ENCODE results near the gene PAOX. TPM values are rescaled to one million over a fixed set of nuclear protein-coding genes. Genes with fewer than 3 reads are reported as not detected.

The PAOX gene
- total and polyA plus RNA-seq, 9 of the 15 experiments (the other 6 are each of a cell fraction or from before 2014, with no cell fraction given), result 0.80 to 6.4 (median 2.6) TPM

DNA sequence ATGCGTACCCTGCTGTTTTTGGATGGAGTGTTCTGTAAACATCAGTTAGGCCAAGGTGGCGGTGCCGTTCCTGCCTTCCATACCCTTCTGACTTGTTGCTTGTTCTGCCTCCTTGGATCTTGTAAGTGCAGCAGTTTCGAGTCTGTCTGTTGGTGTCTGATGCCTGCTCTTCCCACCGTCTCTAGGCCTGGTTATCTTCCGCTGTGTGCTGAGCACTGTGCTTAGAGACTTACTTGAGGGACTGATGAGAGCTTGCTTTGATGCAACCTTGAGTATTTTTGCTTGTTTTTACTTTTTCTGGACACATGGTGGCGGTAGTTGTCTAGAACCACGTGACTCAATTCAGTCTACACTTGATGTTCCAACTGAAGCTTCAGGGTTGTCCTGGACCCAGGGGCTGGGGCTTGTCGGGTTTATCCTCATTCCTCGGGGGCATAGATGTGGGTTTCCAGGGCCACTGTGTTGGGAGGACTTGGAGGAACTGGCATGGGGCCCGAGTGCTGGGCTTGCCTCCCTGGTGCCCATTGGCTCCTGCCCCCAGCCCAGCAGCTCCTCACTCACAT lies 59.7 kb downstream of the PAOX start (continued):
- TF ChIP-seq RAD51 (IDR thresholded peaks at IDR 0.05; ENCODE audit: borderline replicate concordance, low read depth), result peak; percentile 93
- no peak for TF ChIP-seq ZHX1 (conservative IDR thresholded peaks at IDR 0.05; ENCODE audit: low read length)
- no peak for TF ChIP-seq ARNT (IDR thresholded peaks at IDR 0.05)
- TF ChIP-seq KLF16 (IDR thresholded peaks at IDR 0.05), result 0 out of 2 replicates have a peak, but pooled peaks have one; percentile 20
- TF ChIP-seq KAT7 (CRISPR knock-in tag; IDR thresholded peaks at IDR 0.05; ENCODE audit: borderline replicate concordance), result no peak
- no peak for TF ChIP-seq ARID1B (IDR thresholded peaks at IDR 0.05)
- no peak for TF ChIP-seq LARP7 (IDR thresholded peaks at IDR 0.05)
- no peak for TF ChIP-seq FOSL1 (tag; conservative IDR thresholded peaks at IDR 0.05)
- TF ChIP-seq ZNF224 (CRISPR knock-in tag; IDR thresholded peaks at IDR 0.05), result no peak
- TF ChIP-seq XRCC3 (IDR thresholded peaks at IDR 0.05), result no peak
- no peak for TF ChIP-seq ZBTB49 (CRISPR knock-in tag; IDR thresholded peaks at IDR 0.05; ENCODE audit: borderline replicate concordance)
- TF ChIP-seq, protein P1, sequence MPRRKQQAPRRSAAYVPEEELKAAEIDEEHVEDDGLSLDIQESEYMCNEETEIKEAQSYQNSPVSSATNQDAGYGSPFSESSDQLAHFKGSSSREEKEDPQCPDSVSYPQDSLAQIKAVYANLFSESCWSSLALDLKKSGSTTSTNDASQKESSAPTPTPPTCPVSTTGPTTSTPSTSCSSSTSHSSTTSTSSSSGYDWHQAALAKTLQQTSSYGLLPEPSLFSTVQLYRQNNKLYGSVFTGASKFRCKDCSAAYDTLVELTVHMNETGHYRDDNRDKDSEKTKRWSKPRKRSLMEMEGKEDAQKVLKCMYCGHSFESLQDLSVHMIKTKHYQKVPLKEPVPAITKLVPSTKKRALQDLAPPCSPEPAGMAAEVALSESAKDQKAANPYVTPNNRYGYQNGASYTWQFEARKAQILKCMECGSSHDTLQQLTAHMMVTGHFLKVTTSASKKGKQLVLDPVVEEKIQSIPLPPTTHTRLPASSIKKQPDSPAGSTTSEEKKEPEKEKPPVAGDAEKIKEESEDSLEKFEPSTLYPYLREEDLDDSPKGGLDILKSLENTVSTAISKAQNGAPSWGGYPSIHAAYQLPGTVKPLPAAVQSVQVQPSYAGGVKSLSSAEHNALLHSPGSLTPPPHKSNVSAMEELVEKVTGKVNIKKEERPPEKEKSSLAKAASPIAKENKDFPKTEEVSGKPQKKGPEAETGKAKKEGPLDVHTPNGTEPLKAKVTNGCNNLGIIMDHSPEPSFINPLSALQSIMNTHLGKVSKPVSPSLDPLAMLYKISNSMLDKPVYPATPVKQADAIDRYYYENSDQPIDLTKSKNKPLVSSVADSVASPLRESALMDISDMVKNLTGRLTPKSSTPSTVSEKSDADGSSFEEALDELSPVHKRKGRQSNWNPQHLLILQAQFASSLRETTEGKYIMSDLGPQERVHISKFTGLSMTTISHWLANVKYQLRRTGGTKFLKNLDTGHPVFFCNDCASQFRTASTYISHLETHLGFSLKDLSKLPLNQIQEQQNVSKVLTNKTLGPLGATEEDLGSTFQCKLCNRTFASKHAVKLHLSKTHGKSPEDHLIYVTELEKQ (CRISPR knock-in tag; IDR thresholded peaks at IDR 0.05), result no peak
- TF ChIP-seq CTCF (IDR thresholded peaks at IDR 0.05 in 2 of 3, conservative IDR thresholded peaks at IDR 0.05 in 1 of 3; ENCODE audit: insufficient read depth in 2 of 3, low read depth in 1 of 3, low read length in 3 of 3), result peak; percentile 58 to 73 (median 72)
- TF ChIP-seq TCF15 (CRISPR knock-in tag; IDR thresholded peaks at IDR 0.05), result no peak
- TF ChIP-seq MITF (IDR thresholded peaks at IDR 0.05), result peak; percentile 59; the same call in 1 of the 2 replicates

All from K562 (cell line).